Fibroblast of the conjunctiva (primary cell): ENCODE measurements around the gene BTBD9.

Source experiments
- DNase-seq: peaks from one replicate; pipeline ENCODE4 v3.0.0-alpha.2; 2010; ENCODE audit warnings: low read depth

The BTBD9 gene

DNA sequence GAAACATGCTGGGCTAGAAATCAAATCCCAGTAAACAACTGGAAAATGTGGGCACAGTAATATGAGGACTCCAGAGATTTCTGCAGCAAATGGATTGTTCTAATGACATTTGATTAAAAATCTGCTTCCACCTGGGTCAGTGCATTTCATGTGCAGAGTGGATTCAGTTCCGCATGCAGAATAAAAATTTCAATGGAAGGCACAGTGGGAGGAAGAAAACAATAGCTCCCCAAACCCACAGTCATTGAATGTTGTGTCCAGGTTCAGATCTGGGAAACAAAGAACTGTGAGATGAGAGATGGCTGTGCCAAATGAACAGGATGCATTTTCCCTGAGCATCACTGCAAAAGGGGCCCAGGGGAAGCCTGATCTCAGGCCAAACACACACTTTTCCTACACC lies 403.1 kb downstream of the BTBD9 start:
- DNase-seq: no peak

DNA sequence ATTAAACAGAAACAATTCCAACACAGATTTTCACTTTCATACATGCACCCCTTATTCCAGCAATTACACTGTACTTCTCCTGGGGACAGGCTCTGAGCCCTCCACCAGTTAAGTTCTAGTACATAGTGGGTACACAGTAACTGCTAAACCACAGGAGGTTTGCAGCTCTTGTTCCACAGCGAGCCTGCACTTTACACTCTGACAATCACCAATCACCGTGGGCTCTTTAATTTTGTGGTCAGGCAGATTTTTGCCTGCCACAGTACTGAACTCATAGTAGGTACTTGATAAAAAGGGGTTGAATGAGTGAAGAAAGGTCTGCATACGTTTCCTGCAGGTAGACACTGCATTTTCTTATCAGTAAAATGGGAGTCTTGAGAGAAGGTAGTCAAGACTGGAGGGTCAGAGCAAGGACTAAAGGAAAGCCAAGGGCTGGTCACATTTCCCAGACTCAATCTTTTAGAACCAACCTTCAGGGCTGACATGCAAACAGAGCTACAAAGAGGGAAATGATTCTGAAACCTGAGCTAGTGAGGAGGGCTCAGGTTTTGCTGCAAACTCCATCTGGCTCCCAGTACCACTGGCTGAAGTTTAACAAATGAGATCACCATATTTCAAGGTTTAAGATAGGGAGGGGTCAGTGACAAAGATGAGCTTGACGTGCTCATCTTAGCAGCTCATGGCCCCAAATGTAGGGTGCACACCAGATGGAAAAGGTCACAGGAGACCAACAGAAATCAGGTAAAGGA lies 404.6 kb downstream of the BTBD9 start:
- no peak for DNase-seq

DNA sequence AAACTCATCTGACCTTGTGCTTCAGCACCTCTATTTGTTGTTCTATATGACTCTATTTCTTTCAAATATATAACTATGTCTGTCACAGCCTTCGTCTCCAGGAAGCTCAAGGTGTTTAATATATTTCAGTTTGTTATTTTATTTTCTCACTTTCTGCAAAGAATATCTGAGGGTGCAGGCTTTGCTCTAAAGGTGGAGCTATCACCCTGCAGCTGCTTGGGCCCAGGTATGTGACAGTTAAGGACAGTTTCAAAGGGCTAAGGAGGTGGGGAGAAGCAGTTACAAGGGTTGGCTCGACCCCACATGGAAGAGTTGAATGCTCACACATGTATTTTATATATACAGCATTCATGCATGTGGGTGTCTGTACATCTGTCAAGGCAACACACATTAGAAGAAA lies 405.6 kb downstream of the BTBD9 start:
- DNase-seq: no peak

DNA sequence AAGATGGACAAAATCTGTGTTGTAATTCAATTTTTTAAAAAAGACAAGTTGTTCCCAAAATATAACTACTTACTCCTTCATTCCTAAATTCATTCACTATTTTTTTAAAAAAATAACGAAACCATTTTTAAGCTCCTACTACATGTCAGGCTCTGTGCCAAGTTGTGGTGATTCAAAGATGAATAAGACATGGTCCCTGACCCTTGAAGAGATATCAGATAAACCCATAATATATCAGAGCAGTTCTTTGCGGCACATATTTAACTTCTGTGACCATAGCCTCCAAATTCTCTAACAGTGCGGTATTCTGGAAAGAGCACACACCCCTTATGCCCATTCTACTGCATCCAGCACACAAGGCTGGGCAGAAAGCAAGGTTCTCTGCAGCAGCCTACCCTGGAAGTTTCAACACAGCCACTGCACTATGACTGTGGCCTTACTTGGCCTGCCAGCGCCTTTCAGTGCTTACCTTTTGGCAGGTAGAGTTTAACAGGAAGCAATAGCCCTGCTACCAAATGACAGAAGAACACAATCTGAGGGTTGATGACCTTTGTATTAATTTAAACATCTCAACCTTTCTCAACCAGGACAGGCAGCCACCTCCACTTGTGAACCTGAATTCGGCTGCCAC lies 406.5 kb downstream of the BTBD9 start:
- no peak for DNase-seq

DNA sequence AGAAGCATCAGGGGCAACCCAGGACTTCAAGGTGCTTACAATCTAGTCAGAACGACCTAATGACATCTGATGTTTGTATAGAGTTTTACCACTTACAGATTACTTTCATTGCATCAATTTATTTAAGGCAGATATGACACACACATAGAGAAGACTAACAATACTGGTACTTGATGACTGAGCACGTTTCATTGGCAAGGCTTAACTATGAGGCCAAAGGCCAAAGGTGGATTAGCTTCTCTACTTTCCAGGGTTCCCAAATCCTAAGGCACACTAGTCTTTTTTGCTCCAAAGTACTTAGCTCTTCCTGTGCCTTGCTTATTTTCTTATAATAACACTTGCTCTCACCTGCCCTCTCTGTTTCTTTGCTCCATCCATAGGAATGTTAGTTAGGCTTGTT lies 414.0 kb downstream of the BTBD9 start:
- no peak for DNase-seq

DNA sequence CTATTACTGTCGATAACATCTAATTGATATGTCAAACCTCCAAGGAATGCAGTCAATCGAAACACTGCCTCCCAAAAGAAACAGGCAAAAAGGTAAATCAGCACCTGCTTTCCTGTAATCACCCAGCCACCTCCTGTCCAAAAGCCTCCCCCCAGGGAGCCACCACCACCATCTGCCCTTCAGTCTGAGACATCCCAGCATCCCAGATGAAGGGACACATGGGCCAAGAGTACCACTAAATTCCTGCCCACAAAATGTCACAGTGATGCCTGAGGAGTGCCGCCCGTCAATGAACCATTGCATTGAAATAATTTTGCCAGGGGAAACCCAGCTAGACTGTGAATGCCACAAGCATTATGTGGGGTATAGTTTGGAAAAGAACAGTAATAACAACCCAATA lies 418.5 kb downstream of the BTBD9 start:
- DNase-seq: no peak

DNA sequence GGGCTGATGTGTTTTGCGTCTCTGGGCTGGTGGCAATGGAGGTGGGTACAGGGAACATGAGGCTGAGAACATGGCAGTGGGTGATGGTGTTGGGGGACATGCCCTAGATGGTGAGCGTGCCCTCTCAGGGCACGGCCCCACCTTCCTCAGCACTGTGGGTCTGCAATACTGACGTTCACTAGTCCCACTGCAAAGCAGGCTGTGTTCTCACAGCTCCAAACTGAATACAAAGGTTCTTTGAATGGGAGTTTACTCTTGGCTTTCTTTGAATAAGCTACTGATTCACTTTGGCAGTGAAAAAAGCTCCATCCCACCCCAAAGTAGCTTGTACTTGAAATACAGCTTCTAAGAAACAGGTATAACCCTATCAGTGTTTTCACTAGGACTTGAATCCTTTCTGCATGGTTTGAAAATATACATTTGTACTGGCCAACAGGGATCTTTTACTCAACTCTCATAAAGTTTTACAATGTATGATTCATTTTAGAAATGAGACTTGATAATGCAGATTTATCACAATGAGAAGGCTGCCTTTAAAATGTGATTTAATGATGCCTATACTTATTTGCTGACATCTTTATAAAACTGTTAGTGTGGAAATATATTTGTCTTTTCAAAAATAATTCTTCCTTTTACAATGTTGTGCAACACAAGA lies 419.5 kb downstream of the BTBD9 start:
- no peak for DNase-seq

DNA sequence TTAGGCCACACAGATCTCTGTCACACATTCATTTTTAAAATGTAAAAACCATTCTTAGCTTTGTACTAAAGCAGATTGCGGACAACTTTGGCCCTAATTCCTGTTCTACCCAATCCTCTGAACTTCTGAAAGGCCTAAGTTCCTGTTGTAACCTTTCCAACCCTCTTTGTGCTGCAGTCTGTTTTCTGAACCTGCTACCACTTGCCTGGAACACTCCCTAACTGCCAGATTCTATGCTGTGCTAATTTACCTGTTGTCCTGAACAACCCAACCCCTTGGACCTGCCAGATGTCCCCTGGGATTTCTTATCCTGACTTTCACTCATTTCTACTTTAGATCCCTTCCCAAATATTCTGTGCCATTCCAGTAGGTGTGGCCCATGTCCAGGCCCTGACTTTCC lies 421.5 kb downstream of the BTBD9 start:
- DNase-seq: no peak

DNA sequence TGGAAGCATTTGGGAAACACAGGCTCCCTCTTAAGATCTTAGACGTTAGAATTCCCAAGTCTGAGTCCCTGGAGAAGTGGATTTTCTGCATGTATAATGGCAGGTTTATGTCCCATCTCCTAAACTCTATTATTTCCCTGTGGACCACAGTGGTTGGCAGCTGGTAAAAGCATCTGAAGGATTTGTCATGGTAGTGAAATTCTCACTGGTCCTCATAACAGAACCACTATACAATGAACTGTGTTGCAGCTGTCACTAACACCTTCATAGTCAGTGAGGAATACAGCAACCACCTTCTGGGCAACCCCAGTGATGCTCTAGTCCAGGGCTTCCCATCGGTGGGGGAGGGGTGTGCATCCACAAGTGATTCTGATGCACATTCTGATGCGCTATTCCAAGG lies 423.3 kb downstream of the BTBD9 start:
- DNase-seq: no peak

DNA sequence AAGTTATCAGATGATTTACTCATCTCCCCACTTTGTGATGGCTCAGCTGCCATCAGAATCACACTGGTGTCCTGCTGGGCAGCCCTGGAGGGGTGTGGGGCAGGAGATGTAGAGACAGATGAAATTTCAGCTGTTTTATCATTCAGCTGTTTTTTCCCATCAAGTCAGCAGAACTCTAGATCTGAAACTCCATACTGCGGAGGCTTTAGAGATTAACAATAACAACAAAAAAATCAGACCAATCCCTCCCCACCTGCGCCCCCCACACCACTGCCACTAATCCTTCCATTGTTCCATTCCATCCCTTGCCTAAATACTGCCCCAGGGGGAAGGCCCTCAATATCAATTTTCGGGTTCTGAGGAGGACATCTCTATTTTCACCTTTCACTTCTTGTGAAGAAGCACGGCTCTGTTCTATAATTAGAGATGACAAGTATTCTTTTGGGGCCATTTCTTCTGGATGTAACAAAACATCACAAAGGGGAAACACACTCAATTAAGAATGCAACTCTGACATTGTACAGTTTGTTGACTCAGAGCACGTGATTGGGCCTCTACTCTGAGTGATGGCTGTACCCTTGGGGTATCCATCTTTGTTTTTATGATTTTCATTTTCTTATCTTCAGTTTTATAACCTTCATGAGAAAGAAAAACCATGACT lies 423.9 kb downstream of the BTBD9 start:
- no peak for DNase-seq

DNA sequence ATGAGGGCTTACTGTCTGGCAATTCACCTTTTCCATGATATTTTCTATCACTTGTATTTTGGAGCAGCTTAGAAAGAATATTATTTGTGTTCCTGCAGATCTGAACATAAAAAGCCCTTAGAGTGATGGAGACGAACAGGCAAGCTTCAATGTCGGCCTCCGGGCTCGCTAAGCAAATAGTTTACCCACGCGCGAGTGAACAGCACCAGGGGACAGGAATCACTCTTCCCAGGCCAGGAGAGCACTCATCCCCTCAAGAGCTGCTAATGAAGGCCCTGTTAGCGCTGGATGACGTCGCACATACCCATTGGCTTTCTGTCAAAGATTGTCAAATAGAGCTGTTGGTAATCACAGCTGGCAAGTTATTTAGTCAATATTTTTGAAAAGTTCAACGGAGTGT lies 424.5 kb downstream of the BTBD9 start:
- no peak for DNase-seq

DNA sequence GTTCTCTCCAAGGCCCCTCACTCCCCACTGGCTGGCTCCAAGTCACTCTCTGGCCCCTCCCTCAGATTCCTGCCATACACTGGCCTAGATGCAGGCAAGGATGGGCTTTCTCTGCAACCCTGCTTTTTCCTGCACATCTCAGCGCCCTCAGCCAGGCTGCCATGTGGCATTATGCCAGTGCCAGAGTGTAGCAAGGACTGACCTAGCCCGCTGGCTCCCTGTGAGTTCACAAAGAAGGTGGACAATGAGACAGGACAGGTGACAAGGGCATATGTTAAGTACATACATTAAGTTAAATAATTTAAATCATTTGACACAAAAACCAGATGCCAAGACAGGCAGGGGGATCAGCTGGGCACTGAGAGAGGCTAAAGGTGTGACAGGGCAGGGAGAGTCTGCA lies 425.6 kb downstream of the BTBD9 start:
- DNase-seq: no peak

DNA sequence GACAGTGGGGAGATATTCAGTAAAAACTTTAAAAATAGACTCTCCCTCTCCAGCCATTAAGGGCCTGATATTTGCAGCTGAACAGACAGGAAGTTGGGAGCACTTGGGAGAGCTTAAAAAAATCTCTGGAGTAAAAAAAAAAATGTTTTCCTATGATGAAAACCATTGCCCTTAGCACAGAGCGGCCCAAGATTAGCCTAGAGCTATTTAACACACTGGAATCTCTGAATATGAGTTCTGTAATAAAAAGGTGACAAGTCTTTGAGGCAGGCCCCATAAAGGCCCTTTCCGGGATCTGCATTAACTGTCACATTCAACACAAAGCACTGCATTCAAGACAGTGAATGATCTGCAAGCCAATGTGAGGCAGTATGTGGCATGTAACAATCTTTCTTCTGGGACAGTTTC lies 426.5 kb downstream of the BTBD9 start:
- DNase-seq: no peak

DNA sequence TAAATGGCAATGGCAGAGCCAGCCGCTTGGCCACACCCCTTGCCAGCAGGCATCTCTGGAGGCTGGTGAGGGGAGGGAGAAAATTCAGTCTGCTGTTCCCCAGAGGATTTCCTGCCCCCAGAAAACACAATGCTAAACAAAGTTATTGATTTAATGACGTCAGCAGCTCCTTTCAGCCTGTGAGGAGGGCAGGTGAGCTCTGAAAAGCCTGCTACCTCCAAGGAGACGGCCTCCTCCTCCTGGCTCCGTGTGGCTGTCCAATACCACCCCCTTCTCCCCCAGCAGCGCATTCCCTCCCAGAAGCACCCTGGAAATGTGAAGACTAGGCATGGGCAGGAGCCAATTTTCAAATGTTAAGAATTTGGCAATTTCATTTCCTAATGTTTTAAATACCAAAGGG lies 427.1 kb downstream of the BTBD9 start:
- no peak for DNase-seq

DNA sequence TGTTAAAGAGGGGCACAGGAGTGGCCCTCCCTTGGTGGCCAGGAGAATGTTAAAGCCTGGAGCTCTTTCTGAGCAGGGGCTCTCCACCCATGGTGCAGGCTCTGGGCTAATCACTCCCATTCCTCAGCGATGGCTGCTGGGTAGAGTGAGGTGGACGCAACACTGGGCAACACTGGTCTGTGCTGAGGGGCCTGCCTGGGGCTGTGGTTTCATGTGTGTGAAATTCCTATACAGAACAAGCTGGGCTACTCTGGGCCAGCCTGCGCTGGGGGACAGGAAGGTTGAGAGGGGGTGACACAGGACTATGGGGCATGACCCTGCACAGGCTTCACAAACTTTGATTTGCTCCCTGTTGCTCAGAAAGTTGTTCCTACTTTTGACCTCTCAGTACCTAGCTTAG lies 427.6 kb downstream of the BTBD9 start:
- no peak for DNase-seq

DNA sequence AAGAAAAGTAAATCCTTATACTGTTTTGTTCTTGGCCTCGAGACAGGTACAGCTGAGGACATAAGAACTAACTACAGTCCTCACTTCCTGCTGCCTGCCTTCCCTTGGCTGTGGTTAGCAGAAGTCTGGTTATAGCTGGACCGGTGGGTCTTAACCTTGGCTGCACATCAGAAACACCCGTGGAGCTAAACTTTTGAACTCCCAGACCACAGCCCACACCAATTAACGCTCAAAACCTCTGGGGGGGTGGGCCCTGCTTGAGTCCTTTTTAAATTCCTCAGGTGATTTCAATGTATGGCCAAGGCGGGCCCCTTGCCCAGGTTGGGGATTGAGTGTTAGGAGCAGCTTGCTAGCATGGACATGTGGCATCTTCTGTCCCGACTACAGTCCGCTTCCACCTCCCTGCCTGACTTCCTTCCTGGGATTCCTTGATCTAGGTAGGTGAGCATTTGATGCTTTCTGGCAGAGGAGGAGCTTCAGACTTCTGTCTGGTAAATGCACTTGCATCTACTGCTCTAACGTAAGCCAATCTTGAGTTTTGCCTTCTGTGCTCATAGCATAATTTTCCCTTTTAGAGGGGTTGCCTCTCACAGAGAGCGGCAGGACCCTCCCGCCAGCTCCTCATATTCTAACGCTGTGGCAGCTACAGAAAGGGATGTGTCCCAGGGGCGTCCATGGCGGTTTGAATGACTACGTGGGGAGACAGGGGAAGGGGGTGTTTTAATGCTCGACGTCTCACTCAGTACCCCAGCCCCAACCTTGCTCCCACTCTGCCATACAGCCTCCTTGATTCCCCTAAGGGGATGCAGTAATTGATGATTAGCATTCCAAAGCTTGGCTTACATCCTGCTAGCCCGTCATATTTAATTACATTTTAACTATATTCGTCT lies 430.1 kb downstream of the BTBD9 start:
- no peak for DNase-seq

DNA sequence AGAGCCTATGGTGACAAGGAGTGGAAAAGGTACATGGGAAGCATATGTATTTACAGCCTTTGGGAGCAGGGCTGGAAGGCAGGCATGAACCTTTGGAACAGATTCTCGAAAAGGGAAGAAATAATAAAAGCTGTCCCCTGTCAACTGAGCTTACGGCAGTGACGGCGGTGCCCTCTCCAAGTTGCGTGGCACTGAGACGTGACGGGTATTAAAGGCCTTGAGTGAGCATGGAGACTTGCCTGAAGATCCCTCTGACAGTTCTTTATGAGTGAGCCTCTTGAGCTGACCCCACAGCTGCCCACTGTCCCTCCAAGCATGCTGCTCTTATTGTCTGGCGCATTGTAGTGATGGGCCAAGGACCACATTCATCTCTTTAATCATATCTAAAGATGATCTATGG lies 431.7 kb downstream of the BTBD9 start:
- no peak for DNase-seq

DNA sequence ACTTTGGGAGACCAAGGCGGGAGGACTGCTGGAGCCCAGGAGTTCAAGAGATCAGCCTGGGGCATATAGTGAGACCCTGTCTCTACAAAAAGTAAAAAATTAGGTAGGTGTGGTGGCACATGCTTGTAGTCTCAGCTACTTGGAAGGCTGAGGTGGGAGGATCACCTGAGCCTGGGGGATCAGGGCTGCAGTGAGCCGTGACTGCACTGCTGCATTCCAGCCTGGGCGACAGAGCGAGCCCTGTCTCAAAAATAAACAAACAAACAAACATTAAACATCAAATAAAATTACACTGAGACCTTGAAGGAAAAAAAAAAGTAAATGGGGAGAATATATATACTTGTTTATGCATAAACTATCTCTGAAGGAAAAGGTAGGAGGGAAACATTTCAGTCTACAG lies 432.4 kb downstream of the BTBD9 start:
- DNase-seq: no peak

DNA sequence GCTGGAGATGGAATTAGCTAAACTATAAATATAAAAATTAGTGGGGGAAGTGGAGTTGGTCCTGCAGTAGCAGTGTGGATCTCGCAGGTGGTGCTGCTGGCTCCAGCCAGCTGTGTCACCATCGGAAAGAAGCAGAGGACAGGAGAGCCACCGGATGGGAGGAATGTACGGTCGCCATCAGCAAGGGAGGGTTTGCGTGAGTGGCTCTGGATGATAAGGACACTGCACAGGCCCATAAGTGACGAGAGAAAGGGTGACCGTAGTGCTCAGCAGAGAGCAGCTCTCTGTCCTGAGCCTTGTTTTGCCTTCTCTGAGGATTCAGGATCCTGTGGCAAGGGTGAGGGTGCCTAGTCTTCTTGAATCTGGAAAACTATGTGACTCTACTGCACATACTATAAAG lies 441.5 kb downstream of the BTBD9 start:
- DNase-seq: no peak

DNA sequence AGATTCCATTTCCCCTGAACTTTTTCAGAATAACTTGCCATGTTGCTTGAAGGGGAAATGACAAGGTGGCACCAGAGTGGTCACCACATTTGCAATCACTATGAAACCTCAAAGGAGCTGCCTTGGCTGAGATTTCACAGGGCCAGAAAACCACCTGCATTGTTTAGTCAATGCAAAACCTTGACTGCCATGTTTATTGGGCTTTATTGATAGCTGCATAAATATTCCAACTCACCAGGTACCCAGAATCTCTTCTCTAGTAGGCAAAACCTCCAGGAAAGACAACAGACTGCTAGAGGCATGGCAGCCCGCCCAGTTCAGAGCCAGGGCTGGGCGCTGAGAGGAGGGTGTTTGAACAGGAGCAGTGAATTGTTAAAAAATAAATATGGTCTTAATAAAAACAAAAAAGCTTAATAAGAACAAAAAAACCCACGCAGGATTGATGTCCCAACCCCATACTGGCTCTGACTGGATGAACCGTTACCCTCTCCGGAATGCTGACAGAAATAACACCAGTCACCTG lies 444.6 kb downstream of the BTBD9 start:
- no peak for DNase-seq

DNA sequence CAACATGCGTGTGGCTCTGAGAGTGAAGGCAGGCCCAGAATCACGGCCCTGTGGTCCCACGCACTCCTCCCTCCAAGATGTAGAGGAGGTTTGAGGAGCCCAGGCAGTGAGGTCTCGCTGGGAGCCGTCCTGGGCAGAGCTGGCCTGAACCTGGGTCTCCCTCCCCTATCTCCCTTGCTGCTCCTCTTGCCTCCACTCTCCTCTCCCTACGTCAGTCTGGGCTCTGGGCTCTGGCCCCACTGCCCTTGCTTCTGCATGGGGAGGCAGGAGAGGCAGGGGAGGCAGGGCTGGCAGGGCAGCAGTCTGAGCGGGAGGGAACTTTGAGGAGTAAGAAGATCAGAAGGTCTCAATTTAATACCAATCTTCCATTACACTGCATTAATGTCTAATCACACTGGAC lies 445.1 kb downstream of the BTBD9 start:
- DNase-seq: no peak

DNA sequence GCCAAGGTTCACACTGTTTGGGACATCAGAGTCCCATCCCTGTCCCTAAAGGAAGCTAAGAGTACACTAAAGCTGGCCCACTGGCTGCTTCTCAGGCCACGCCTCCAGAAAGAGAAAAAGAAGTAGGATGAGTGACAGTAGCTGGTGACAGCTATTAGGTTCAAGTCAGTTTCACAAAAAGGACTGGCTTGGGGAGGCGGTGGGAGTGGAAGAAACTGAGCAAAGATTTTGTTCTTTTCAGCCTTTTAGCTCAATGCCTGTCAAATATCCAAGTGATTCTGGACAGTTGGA lies 445.5 kb downstream of the BTBD9 start:
- no peak for DNase-seq
